ENCODE results near the gene CWF19L2. TPM values are rescaled to one million over a fixed set of nuclear protein-coding genes. Genes with fewer than 3 reads are reported as not detected.

The CWF19L2 gene
- total RNA-seq, 4 donors from 2014 or later, result 14.9 to 47.3 (median 26.7) TPM

- Histone ChIP-seq H3K4me3 (no peak overlapping the region), H3K9me3 (no peaks in the 10 kb centered on the region), H3K4me1 (no peaks in the 10 kb centered on the region), H3K36me3 (no peaks in the 10 kb centered on the region), H3K27me3 (no peaks in the 10 kb centered on the region), H3K27ac (no peak overlapping the region)
- TF ChIP-seq POLR2A (IDR thresholded peaks at IDR 0.05) (no peak), POLR2AphosphoS5 (IDR thresholded peaks at IDR 0.05) (no peak), EP300 (IDR thresholded peaks at IDR 0.05) (no peak), CTCF (IDR thresholded peaks at IDR 0.05) (no peak)
- no peak for ATAC-seq
- 85% methylated on average over 4 of the region's 7 CpGs; no CpG with 5 or more reads in 1 of the 2 donors for WGBS, 2 donors (ENCODE audit: low coverage in 1 of 2)
Observed at GRCh38 chr11:107372439-107372838, 85.2 kb downstream of the CWF19L2 start.

- Histone ChIP-seq H3K27ac (no peak overlapping the region), H3K4me1 (no peaks in the 10 kb centered on the region), H3K9me3 (no peaks in the 10 kb centered on the region), H3K27me3 (no peaks in the 10 kb centered on the region), H3K36me3 (no peaks in the 10 kb centered on the region), H3K4me3 (no peak overlapping the region)
- no peak for TF ChIP-seq CTCF (IDR thresholded peaks at IDR 0.05)
- TF ChIP-seq POLR2A (IDR thresholded peaks at IDR 0.05), result no peak
- no peak for ATAC-seq
- WGBS, 2 donors (ENCODE audit: low coverage in 1 of 2), result 21 to 67% methylated on average over 1 of the region's 1 CpG
Observed at GRCh38 chr11:107370390-107370789, 87.2 kb downstream of the CWF19L2 start.

GRCh38 chr11:107359701-107360100 lies 97.9 kb downstream of the CWF19L2 start:
- TF ChIP-seq POLR2AphosphoS5 (IDR thresholded peaks at IDR 0.05) (no peak), CTCF (IDR thresholded peaks at IDR 0.05) (no peak), EP300 (IDR thresholded peaks at IDR 0.05) (no peak), POLR2A (IDR thresholded peaks at IDR 0.05) (no peak)
- peaks cover 0 to 19% of the 10 kb centered on the region in 2 donors for H3K36me3 ChIP-seq
- H3K9me3 ChIP-seq, result no peaks in the 10 kb centered on the region
- H3K4me3 ChIP-seq, result no peak overlapping the region
- ATAC-seq, result no peak
- H3K27ac ChIP-seq, result no peak overlapping the region
- no peaks in the 10 kb centered on the region for H3K4me1 ChIP-seq
- H3K27me3 ChIP-seq, result no peaks in the 10 kb centered on the region
- 76 to 88% methylated on average over 2 to 4 of the region's 4 CpGs for WGBS, 2 donors (ENCODE audit: low coverage in 1 of 2)

GRCh38 chr11:107357877-107358276 lies 99.7 kb downstream of the CWF19L2 start:
- no peaks in the 10 kb centered on the region for H3K9me3 ChIP-seq
- no peak for TF ChIP-seq CTCF (IDR thresholded peaks at IDR 0.05)
- TF ChIP-seq EP300 (IDR thresholded peaks at IDR 0.05), result no peak
- TF ChIP-seq POLR2A (IDR thresholded peaks at IDR 0.05), result no peak
- no peak for TF ChIP-seq POLR2AphosphoS5 (IDR thresholded peaks at IDR 0.05)
- H3K4me1 ChIP-seq, result no peaks in the 10 kb centered on the region
- H3K27me3 ChIP-seq, result no peaks in the 10 kb centered on the region
- WGBS, 2 donors (ENCODE audit: low coverage in 1 of 2), result 0 to 100% methylated on average over 1 of the region's 1 CpG
- no peak overlapping the region for H3K27ac ChIP-seq
- ATAC-seq, result no peak
- peaks cover 0 to 28% of the 10 kb centered on the region in 2 donors for H3K36me3 ChIP-seq
- H3K4me3 ChIP-seq, result no peak overlapping the region

- H3K4me1 ChIP-seq, result no peaks in the 10 kb centered on the region
- H3K9me3 ChIP-seq, result no peaks in the 10 kb centered on the region
- no peak for ATAC-seq
- no peak overlapping the region for H3K27ac ChIP-seq
- H3K36me3 ChIP-seq, result peaks cover 0 to 42% of the 10 kb centered on the region in 2 donors
- no peaks in the 10 kb centered on the region for H3K27me3 ChIP-seq
- H3K4me3 ChIP-seq, result no peak overlapping the region
- TF ChIP-seq EP300 (IDR thresholded peaks at IDR 0.05) (no peak), POLR2AphosphoS5 (IDR thresholded peaks at IDR 0.05) (no peak), POLR2A (IDR thresholded peaks at IDR 0.05) (no peak), CTCF (IDR thresholded peaks at IDR 0.05) (no peak)
- 90 to 100% methylated on average over 1 to 2 of the region's 2 CpGs for WGBS, 2 donors (ENCODE audit: low coverage in 1 of 2)
Observed at GRCh38 chr11:107354780-107355179, 102.8 kb downstream of the CWF19L2 start.
